Thyroid gland (tissue), 4 donors: Measurements from ENCODE around the gene KCNB1. TPM values are rescaled to one million over a fixed set of nuclear protein-coding genes. Genes with fewer than 3 reads are reported as not detected.

Experiments used
- DNase-seq, 2 donors: peaks; one replicate each; pipeline ENCODE4 v3.0.0-alpha.2; 2019
- H3K27ac ChIP-seq, 3 donors: fragments of 200-600 bp; sonication (generic); 1 replicate in 2 of 3; 2 replicates in 1 of 3; pipeline ENCODE4 v1.5.1; 2016 to 2019; ENCODE audit warnings: mild to moderate bottlenecking in 1 of 3, moderate library complexity in 1 of 3
- H3K27me3 ChIP-seq: fragments of 200-600 bp; sonication (generic); one replicate; pipeline ENCODE4 v1.5.1; 2019
- H3K36me3 ChIP-seq, 2 donors: fragments of 200-600 bp; sonication (generic); one replicate each; pipeline ENCODE4 v1.5.1; 2016 to 2019
- H3K4me1 ChIP-seq, 2 donors: fragments of 200-600 bp; sonication (generic); one replicate each; pipeline ENCODE4 v1.5.1; 2017 to 2019
- H3K4me3 ChIP-seq, 3 donors: fragments of 200-600 bp; sonication (generic); replicated peaks in 1 of 3; 1 replicate in 2 of 3; 2 replicates in 1 of 3; pipeline ENCODE4 v1.5.1; 2016; ENCODE audit warnings: mild to moderate bottlenecking in 1 of 3
- H3K9me3 ChIP-seq: fragments of 200-600 bp; sonication (generic); one replicate; pipeline ENCODE4 v1.5.1; 2017
- POLR2A ChIP-seq, 2 donors: fragments of 450-650 bp; IDR thresholded peaks; one replicate each; pipeline ENCODE4 v1.6.1; 2017; ENCODE audit warnings: antibody characterized with exemption in 2 of 2, mild to moderate bottlenecking in 2 of 2, moderate library complexity in 1 of 2
- WGBS, 2 donors: methylation state at CpG; one replicate each; pipeline ENCODE4 v1.1.5; 2017; 5-methylcytosine and 5-hydroxymethylcytosine counted together
- intact Hi-C: fragments of 100-400 bp; cut with DNase I; formaldehyde crosslinking; loops from one replicate; pipeline ENCODE4 v1.15.1; 2023
- total RNA-seq, 4 donors: library from RNA; depleted of rRNA; stranded (reverse); fragments of >200 nt; gene quantifications; one replicate each; pipeline ENCODE4 v1.2.3, GENCODE V29; 2016
- TF ChIP-seq, protein P1 (sequence below), 6 experiments: fragments of 200-600 bp in 3 of 6; fragments of 450-650 bp in 3 of 6; sonication (generic) in 3 of 6; IDR thresholded peaks; one replicate each; pipeline ENCODE4 v1.5.1; 2016 to 2019; ENCODE audit warnings: antibody characterized with exemption in 6 of 6, mild to moderate bottlenecking in 2 of 6, inconsistent platforms in 1 of 6, moderate library complexity in 1 of 6

Gene KCNB1
- total RNA-seq, 4 donors from 2014 or later: 0.34 to 0.54 (median 0.47) TPM

DNA sequence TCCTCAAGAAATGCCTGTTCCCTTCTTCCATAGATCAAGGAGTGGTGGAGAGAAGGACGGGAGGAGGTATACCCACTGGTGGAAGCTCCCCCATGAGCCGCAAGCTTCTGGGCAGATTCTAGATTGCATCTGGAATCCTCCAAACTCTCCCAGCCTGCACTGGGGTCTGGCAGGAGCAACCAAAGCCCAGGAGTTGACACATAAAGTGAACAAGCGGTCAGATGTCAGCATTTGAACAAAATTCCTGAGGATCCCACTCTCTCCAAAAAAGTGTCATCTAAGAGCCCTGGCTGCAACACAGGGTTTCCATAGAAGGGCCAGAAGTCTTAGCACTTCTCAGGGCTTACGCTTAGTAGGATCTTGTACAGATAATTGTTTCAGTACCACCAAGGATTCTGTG, 88.2 kb downstream of the KCNB1 start:
- Histone ChIP-seq H3K4me1 (no peaks in the 10 kb centered on the region), H3K27ac (no peak overlapping the region), H3K9me3 (no peaks in the 10 kb centered on the region), H3K4me3 (no peak overlapping the region), H3K36me3 (no peaks in the 10 kb centered on the region), H3K27me3 (no peaks in the 10 kb centered on the region)
- 76 to 80% methylated on average over 4 of the region's 4 CpGs for WGBS, 2 donors
- intact Hi-C loops: no loop called here
- no peak for TF ChIP-seq POLR2A (IDR thresholded peaks at IDR 0.05)
- TF ChIP-seq, protein P1, sequence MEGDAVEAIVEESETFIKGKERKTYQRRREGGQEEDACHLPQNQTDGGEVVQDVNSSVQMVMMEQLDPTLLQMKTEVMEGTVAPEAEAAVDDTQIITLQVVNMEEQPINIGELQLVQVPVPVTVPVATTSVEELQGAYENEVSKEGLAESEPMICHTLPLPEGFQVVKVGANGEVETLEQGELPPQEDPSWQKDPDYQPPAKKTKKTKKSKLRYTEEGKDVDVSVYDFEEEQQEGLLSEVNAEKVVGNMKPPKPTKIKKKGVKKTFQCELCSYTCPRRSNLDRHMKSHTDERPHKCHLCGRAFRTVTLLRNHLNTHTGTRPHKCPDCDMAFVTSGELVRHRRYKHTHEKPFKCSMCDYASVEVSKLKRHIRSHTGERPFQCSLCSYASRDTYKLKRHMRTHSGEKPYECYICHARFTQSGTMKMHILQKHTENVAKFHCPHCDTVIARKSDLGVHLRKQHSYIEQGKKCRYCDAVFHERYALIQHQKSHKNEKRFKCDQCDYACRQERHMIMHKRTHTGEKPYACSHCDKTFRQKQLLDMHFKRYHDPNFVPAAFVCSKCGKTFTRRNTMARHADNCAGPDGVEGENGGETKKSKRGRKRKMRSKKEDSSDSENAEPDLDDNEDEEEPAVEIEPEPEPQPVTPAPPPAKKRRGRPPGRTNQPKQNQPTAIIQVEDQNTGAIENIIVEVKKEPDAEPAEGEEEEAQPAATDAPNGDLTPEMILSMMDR (IDR thresholded peaks at IDR 0.05): no peak
- no peak for DNase-seq

DNA sequence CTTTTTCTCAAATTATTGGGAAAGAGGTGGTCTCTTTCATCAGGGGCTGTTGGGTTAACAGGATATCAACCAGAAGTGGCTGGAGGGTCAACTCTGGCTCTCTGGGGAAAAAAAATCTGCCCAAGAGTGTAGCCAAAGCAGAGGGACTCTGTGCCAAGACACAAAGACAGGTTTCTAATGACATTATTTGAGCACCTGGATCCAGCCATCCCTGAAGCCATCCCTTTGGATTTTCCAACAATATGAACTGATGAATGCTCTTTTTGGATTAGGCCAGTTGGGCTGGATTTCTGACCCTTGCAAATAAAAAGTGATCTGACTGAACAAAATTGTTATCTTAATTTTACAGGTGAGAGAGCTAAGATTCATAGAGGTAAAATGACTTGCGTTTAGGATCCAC, 88.7 kb downstream of the KCNB1 start:
- no peak for TF ChIP-seq POLR2A (IDR thresholded peaks at IDR 0.05)
- TF ChIP-seq, protein P1 (IDR thresholded peaks at IDR 0.05): no peak
- intact Hi-C loops: no loop called here
- H3K27me3 ChIP-seq: no peaks in the 10 kb centered on the region
- no peaks in the 10 kb centered on the region for H3K9me3 ChIP-seq
- 74 to 89% methylated on average over 1 of the region's 1 CpG for WGBS, 2 donors
- no peak overlapping the region for H3K27ac ChIP-seq
- H3K4me1 ChIP-seq: no peaks in the 10 kb centered on the region
- no peaks in the 10 kb centered on the region for H3K36me3 ChIP-seq
- no peak overlapping the region for H3K4me3 ChIP-seq
- DNase-seq: no peak

DNA sequence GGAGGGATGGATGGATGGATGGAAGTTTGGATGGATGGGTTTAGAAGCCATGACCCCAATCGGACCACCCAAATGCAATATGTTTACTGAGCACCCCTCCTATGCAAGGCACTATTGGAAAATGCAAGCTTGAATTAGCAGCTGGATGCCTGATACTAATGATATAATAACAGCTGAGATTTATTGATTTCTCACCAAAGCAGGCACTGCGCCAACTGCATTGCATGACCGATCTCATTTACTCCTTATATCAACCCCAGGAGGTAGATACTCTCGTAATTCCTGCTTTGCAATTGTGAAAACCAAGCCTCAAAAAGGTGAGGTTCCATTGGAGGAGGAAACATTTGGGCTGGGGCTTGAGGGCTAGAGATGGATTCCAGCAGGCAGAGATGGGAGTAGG, 89.7 kb downstream of the KCNB1 start:
- H3K27me3 ChIP-seq: no peaks in the 10 kb centered on the region
- no peaks in the 10 kb centered on the region for H3K9me3 ChIP-seq
- no peaks in the 10 kb centered on the region for H3K4me1 ChIP-seq
- 70 to 84% methylated on average over 4 of the region's 4 CpGs for WGBS, 2 donors
- intact Hi-C loops: no loop called here
- H3K4me3 ChIP-seq: no peak overlapping the region
- H3K27ac ChIP-seq: no peak overlapping the region
- no peak for TF ChIP-seq POLR2A (IDR thresholded peaks at IDR 0.05)
- TF ChIP-seq, protein P1 (IDR thresholded peaks at IDR 0.05): no peak
- no peak for DNase-seq
- no peaks in the 10 kb centered on the region for H3K36me3 ChIP-seq

DNA sequence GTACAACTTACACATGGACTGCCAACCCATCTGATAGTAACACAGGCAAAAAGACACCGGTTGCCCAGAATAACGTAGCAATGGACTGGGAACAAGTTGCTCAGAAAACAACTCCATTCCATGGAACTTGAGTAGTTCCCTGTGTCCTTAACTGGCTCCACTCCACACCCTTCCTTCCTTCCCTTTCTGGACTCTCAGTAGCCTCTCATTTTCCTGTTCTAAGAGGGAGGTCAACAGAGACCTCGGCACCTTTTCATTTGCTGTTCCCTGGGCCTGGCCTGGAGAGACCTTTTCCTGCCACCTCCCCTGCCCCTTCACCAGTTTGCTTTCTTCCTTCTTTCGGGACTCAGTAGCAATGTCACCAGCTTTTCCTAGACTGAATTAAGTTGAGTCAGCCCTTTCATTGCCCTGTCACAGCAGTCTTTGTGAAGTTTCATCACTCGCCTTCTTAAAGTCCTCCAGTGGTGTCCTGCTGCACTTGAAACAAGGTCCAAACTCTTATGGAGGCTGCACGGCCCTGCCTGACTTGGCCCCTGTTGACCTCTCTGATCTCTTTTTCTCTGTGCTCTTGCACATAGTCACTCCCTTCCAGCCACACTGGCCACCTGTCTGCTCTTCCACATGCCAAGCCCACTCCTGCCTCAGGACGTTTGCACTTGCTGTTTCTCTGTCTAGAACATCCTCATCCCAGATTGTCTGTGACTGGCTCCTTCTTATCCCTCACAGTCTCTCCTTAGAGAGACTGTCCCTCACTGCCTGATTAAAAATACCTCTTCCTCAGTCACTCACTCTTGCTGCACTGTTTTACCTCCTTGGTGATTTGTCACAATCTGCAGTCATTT, 90.8 kb downstream of the KCNB1 start:
- Histone ChIP-seq H3K27me3 (no peaks in the 10 kb centered on the region), H3K9me3 (no peaks in the 10 kb centered on the region), H3K27ac (no peak overlapping the region), H3K4me1 (no peaks in the 10 kb centered on the region), H3K36me3 (no peaks in the 10 kb centered on the region), H3K4me3 (no peak overlapping the region)
- intact Hi-C loops: no loop called here
- no peak for DNase-seq
- WGBS, 2 donors: 61 to 64% methylated on average over 7 of the region's 7 CpGs
- TF ChIP-seq, protein P1 (IDR thresholded peaks at IDR 0.05): no peak
- no peak for TF ChIP-seq POLR2A (IDR thresholded peaks at IDR 0.05)

DNA sequence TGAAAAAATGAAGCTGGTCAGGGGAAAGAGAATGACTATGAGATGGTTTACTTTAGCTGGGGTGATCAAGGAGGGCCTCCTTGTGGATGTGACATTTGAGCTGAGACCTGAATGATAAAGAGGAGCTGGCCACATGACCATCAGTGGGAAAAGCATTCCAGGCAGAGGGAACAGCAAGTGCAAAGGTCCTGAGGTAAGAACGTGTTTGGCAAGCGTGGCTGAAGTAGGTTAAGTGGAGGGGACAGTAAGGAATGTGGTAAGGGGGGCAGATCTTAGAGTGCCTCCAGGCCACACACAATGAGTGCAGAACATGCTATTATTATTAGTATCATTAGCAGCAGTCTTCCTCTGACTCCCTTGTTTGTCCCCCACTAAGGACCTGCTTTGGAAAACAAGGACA, 92.6 kb downstream of the KCNB1 start:
- Histone ChIP-seq H3K27ac (no peak overlapping the region), H3K27me3 (no peaks in the 10 kb centered on the region), H3K36me3 (no peaks in the 10 kb centered on the region), H3K9me3 (no peaks in the 10 kb centered on the region), H3K4me1 (no peaks in the 10 kb centered on the region), H3K4me3 (no peak overlapping the region)
- no peak for TF ChIP-seq POLR2A (IDR thresholded peaks at IDR 0.05)
- TF ChIP-seq, protein P1 (IDR thresholded peaks at IDR 0.05): no peak
- 71 to 74% methylated on average over 2 of the region's 2 CpGs for WGBS, 2 donors
- intact Hi-C loops: no loop called here
- no peak for DNase-seq
